SK-N-DZ (cell line): ENCODE data around the gene NFKB2.

ENCODE experiments used
- DNase-seq: peaks from one replicate; pipeline ENCODE4 v3.0.0-alpha.2; 2015; ENCODE audit warnings: low spot score

Gene NFKB2

GRCh38 chr10:102394801-102395399 is 605 bp upstream of the NFKB2 start:
- DNase-seq, result no peak

GRCh38 chr10:102396317-102396650 is 779 bp downstream of the NFKB2 start:
- no peak for DNase-seq

- DNase-seq, result no peak
Measured at GRCh38 chr10:102396730-102397151, 1.2 kb downstream of the NFKB2 start.

GRCh38 chr10:102397222-102398171 is 2.0 kb downstream of the NFKB2 start:
- DNase-seq, result no peak

GRCh38 chr10:102398172-102399020 is 2.9 kb downstream of the NFKB2 start:
- DNase-seq, result no peak

GRCh38 chr10:102399217-102400021 is 3.9 kb downstream of the NFKB2 start:
- peak; percentile 83 for DNase-seq

- DNase-seq, result no peak
Measured at GRCh38 chr10:102400076-102400475, 4.6 kb downstream of the NFKB2 start.

GRCh38 chr10:102400598-102401341 is 5.3 kb downstream of the NFKB2 start:
- no peak for DNase-seq

GRCh38 chr10:102401342-102401654 is 5.8 kb downstream of the NFKB2 start:
- DNase-seq, result no peak

- no peak for DNase-seq
Measured at GRCh38 chr10:102401735-102402511, 6.4 kb downstream of the NFKB2 start.

- DNase-seq, result no peak
Measured at GRCh38 chr10:102402512-102402896, 7.0 kb downstream of the NFKB2 start.

GRCh38 chr10:102403115-102403514 is 7.6 kb downstream of the NFKB2 start:
- no peak for DNase-seq

- no peak for DNase-seq
Measured at GRCh38 chr10:102404361-102405107, 9.0 kb downstream of the NFKB2 start.

GRCh38 chr10:102405108-102405571 is 9.6 kb downstream of the NFKB2 start:
- DNase-seq, result no peak

- no peak for DNase-seq
Measured at GRCh38 chr10:102405632-102406031, 10.1 kb downstream of the NFKB2 start.

- no peak for DNase-seq
Measured at GRCh38 chr10:102406815-102407214, 11.3 kb downstream of the NFKB2 start.

GRCh38 chr10:102407425-102408130 is 12.1 kb downstream of the NFKB2 start:
- no peak for DNase-seq

GRCh38 chr10:102408131-102408727 is 12.7 kb downstream of the NFKB2 start:
- no peak for DNase-seq
